Lower lobe of right lung (tissue), 2 donors: Measurements from ENCODE around the gene CC2D1A. TPM values are rescaled to one million over a fixed set of nuclear protein-coding genes. Genes with fewer than 3 reads are reported as not detected.
A peak's percentile ranks its signal among the peaks of the same experiment; 100 is the strongest.

ENCODE experiments used
- ATAC-seq, 2 donors: fragments of 200-7000 bp; cut with Tn5 transposase; one replicate each; pipeline ENCODE4 v1.9.1; 2020 to 2022; ENCODE audit warnings: mild to moderate bottlenecking in 2 of 2, moderate library complexity in 2 of 2
- DNase-seq: peaks from one replicate; pipeline ENCODE4 v3.0.0-alpha.2; 2020
- H3K27ac ChIP-seq: fragments of 200-600 bp; one replicate; pipeline ENCODE4 v1.8.0; 2022
- H3K27me3 ChIP-seq: fragments of 200-600 bp; one replicate; pipeline ENCODE4 v1.8.0; 2022; ENCODE audit warnings: low read depth
- H3K36me3 ChIP-seq: fragments of 200-600 bp; one replicate; pipeline ENCODE4 v1.8.0; 2022; ENCODE audit warnings: mild to moderate bottlenecking
- H3K4me1 ChIP-seq: fragments of 200-600 bp; one replicate; pipeline ENCODE4 v1.8.0; 2022
- H3K4me3 ChIP-seq: fragments of 200-600 bp; one replicate; pipeline ENCODE4 v1.8.0; 2022; ENCODE audit warnings: mild to moderate bottlenecking
- H3K9me3 ChIP-seq: fragments of 200-600 bp; one replicate; pipeline ENCODE4 v1.8.0; 2022
- CTCF ChIP-seq: fragments of 200-600 bp; IDR thresholded peaks from one replicate; pipeline ENCODE4 v1.8.0; 2022; ENCODE audit warnings: antibody characterized with exemption, mild to moderate bottlenecking
- intact Hi-C: fragments of 100-400 bp; cut with DNase I; formaldehyde crosslinking; loops from one replicate; pipeline ENCODE4 v1.11.0; 2022
- total RNA-seq: library from RNA; stranded (reverse); fragmentation: NEBNext Ultra II Directional; extraction: Animal tissue kit (Norgen Biotek cat#: 25700); gene quantifications from one replicate; pipeline ENCODE4 v1.2.1, GENCODE V29; 2021
- donor health status: DM: no; HTN: yes; CAD: no; lungs with severe emphysema.

The CC2D1A gene
- total RNA-seq, 1 donor from 2014 or later, result 32.4 TPM

GRCh38 chr19:13961826-13962698 lies 56.1 kb downstream of the CC2D1A start:
- no peak for DNase-seq
- H3K27ac ChIP-seq, result no peak overlapping the region
- intact Hi-C loops, result no loop called here
- no peaks in the 10 kb centered on the region for H3K27me3 ChIP-seq
- H3K9me3 ChIP-seq, result no peaks in the 10 kb centered on the region
- H3K4me3 ChIP-seq, result no peak overlapping the region
- no peaks in the 10 kb centered on the region for H3K4me1 ChIP-seq
- no peak for ATAC-seq
- H3K36me3 ChIP-seq, result peaks cover 99% of the 10 kb centered on the region
- TF ChIP-seq CTCF, result no peak

- Histone ChIP-seq H3K4me3 (peak overlapping the region; percentile 3), H3K36me3 (peaks cover 99% of the 10 kb centered on the region), H3K27ac (no peak overlapping the region), H3K9me3 (no peaks in the 10 kb centered on the region), H3K27me3 (no peaks in the 10 kb centered on the region), H3K4me1 (no peaks in the 10 kb centered on the region)
- TF ChIP-seq CTCF, result no peak
- ATAC-seq (no peak), DNase-seq (no peak)
- intact Hi-C loops, result no loop called here
These were observed 57.0 kb downstream of the CC2D1A start for GRCh38 chr19:13962699-13963602.

- DNase-seq, result no peak
- Histone ChIP-seq H3K9me3 (no peaks in the 10 kb centered on the region), H3K36me3 (peaks cover 99% of the 10 kb centered on the region), H3K4me1 (no peaks in the 10 kb centered on the region), H3K27me3 (no peaks in the 10 kb centered on the region), H3K27ac (no peak overlapping the region), H3K4me3 (no peak overlapping the region)
- no peak for TF ChIP-seq CTCF
- ATAC-seq, result peak in 1 of 2 donors; percentile 2
- intact Hi-C loops, result no loop called here
These were observed 57.7 kb downstream of the CC2D1A start for GRCh38 chr19:13963603-13964105.

- DNase-seq (no peak), ATAC-seq (no peak)
- peaks cover 99% of the 10 kb centered on the region for H3K36me3 ChIP-seq
- intact Hi-C loops, result no loop called here
- H3K27me3 ChIP-seq, result no peaks in the 10 kb centered on the region
- H3K4me3 ChIP-seq, result no peak overlapping the region
- H3K4me1 ChIP-seq, result no peaks in the 10 kb centered on the region
- H3K9me3 ChIP-seq, result no peaks in the 10 kb centered on the region
- H3K27ac ChIP-seq, result no peak overlapping the region
- no peak for TF ChIP-seq CTCF
These were observed 58.8 kb downstream of the CC2D1A start for GRCh38 chr19:13964776-13965175.

- no peaks in the 10 kb centered on the region for H3K9me3 ChIP-seq
- no peak overlapping the region for H3K4me3 ChIP-seq
- no peaks in the 10 kb centered on the region for H3K4me1 ChIP-seq
- H3K27ac ChIP-seq, result no peak overlapping the region
- peaks cover 99% of the 10 kb centered on the region for H3K36me3 ChIP-seq
- ATAC-seq (no peak), DNase-seq (no peak)
- TF ChIP-seq CTCF, result no peak
- intact Hi-C loops, result no loop called here
- H3K27me3 ChIP-seq, result no peaks in the 10 kb centered on the region
These were observed 59.4 kb downstream of the CC2D1A start for GRCh38 chr19:13965377-13965896.
